Gastrocnemius medialis (tissue), 4 donors: ENCODE measurements around the gene KDM3A.

Experiments used
- CTCF ChIP-seq, 5 experiments: fragments of 450-650 bp in 3 of 5; fragments of 200-600 bp in 2 of 5; sonication (generic) in 2 of 5; IDR thresholded peaks in 4 of 5; conservative IDR thresholded peaks in 1 of 5; 1 replicate in 4 of 5; 2 replicates in 1 of 5; pipeline ENCODE4 v1.5.1; 2016 to 2019; ENCODE audit warnings: antibody characterized with exemption in 5 of 5, mild to moderate bottlenecking in 3 of 5, moderate library complexity in 3 of 5
- POLR2A ChIP-seq, 2 donors: fragments of 450-650 bp; IDR thresholded peaks; one replicate each; pipeline ENCODE4 v1.6.1; 2017; ENCODE audit warnings: antibody characterized with exemption in 2 of 2, mild to moderate bottlenecking in 2 of 2, moderate library complexity in 2 of 2

- no peak for TF ChIP-seq CTCF (IDR thresholded peaks at IDR 0.05 in 4 of 5, conservative IDR thresholded peaks at IDR 0.05 in 1 of 5)
- TF ChIP-seq POLR2A (IDR thresholded peaks at IDR 0.05), result no peak
These were observed 20.0 kb downstream of the KDM3A start for GRCh38 chr2:86461042-86461743.
